ENCODE measurements around the gene MRAP. TPM values are rescaled to one million over a fixed set of nuclear protein-coding genes. Genes with fewer than 3 reads are reported as not detected.

Gene MRAP
- total RNA-seq, 1 experiment from 2014 or later: not detected

GRCh38 chr21:32329331-32329730 lies 30.7 kb downstream of the MRAP start:
- no peaks in the 10 kb centered on the region for H3K9me2 ChIP-seq (ENCODE audit: insufficient read depth)
- no peak overlapping the region for H3K4me2 ChIP-seq (ENCODE audit: low read length)
- TF ChIP-seq, protein P1, sequence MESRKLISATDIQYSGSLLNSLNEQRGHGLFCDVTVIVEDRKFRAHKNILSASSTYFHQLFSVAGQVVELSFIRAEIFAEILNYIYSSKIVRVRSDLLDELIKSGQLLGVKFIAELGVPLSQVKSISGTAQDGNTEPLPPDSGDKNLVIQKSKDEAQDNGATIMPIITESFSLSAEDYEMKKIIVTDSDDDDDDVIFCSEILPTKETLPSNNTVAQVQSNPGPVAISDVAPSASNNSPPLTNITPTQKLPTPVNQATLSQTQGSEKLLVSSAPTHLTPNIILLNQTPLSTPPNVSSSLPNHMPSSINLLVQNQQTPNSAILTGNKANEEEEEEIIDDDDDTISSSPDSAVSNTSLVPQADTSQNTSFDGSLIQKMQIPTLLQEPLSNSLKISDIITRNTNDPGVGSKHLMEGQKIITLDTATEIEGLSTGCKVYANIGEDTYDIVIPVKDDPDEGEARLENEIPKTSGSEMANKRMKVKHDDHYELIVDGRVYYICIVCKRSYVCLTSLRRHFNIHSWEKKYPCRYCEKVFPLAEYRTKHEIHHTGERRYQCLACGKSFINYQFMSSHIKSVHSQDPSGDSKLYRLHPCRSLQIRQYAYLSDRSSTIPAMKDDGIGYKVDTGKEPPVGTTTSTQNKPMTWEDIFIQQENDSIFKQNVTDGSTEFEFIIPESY (IDR thresholded peaks at IDR 0.05; ENCODE audit: extremely low read depth, insufficient replicate concordance, low read length): no peak
- TF ChIP-seq EZH2phosphoT487 (IDR thresholded peaks at IDR 0.05; ENCODE audit: borderline replicate concordance) (no peak), RAD21 (IDR thresholded peaks at IDR 0.05; ENCODE audit: low read depth) (no peak), EGR1 (IDR thresholded peaks at IDR 0.05; ENCODE audit: low read depth) (no peak), TCF7L2 (IDR thresholded peaks at IDR 0.05; ENCODE audit: borderline replicate concordance, extremely low read depth, insufficient read depth, insufficient read length) (no peak), YY1 (IDR thresholded peaks at IDR 0.05; ENCODE audit: extremely low read depth, insufficient replicate concordance, low read depth, low read length) (no peak), SIN3A (IDR thresholded peaks at IDR 0.05; ENCODE audit: low read depth) (no peak), SRF (IDR thresholded peaks at IDR 0.05; ENCODE audit: low read depth) (no peak), FOSL1 (IDR thresholded peaks at IDR 0.05; ENCODE audit: low read depth) (no peak)
- DNase-seq (ENCODE audit: low read depth, low spot score): no peak
- H3K9ac ChIP-seq (ENCODE audit: low read length): no peak overlapping the region
- H3K79me2 ChIP-seq (ENCODE audit: insufficient read depth, low read length): peaks cover 46% of the 10 kb centered on the region
- no peak overlapping the region for H3K27ac ChIP-seq (ENCODE audit: low read depth, low read length)
- H3K27me3 ChIP-seq (ENCODE audit: insufficient read depth, low read length): no peaks in the 10 kb centered on the region
- CTCF ChIA-PET: no interaction called here
- peaks cover 4% of the 10 kb centered on the region; the same call in 1 of the 2 replicates for H4K20me1 ChIP-seq (ENCODE audit: insufficient read depth)
- H3K4me1 ChIP-seq (ENCODE audit: control insufficient read depth in 1 of 2, insufficient read depth in 2 of 2, low read length in 2 of 2): no peaks in the 10 kb centered on the region
- no peak overlapping the region for H3K4me3 ChIP-seq (replicated peaks in 1 of 2; ENCODE audit: low read depth in 1 of 2, low read length in 2 of 2)
- no peaks in the 10 kb centered on the region for H3K9me3 ChIP-seq (ENCODE audit: control insufficient read depth in 1 of 2, insufficient read depth in 1 of 2, low read depth in 1 of 2, low read length in 2 of 2)
- H2AFZ ChIP-seq (ENCODE audit: low read depth, low read length, poor library complexity, severe bottlenecking): no peak overlapping the region
- RAD21 ChIA-PET (ENCODE audit: low non-redundant PET in 1 of 2, low total read pairs in 2 of 2, uncharacterized antibody in 2 of 2, unreplicated experiment in 2 of 2): no interaction called here
- no peak for ATAC-seq
- POLR2A ChIA-PET: no interaction called here
- intact Hi-C loops (cut with micrococcal nuclease): no loop called here
- peaks cover 49 to 80% of the 10 kb centered on the region in 2 experiments for H3K36me3 ChIP-seq (ENCODE audit: control insufficient read depth in 1 of 2, insufficient read depth in 2 of 2, low read length in 2 of 2)
- no TSS peak for BruUV-seq (replicated peaks)

All from HCT116 (cell line).